SU-DHL-6 (cell line): ENCODE measurements around the gene STK39.

ENCODE experiments used
- CTCF ChIP-seq: fragments of 200-600 bp; sonication (generic); IDR thresholded peaks from one replicate; pipeline ENCODE4 v1.5.1; 2017; ENCODE audit warnings: antibody characterized with exemption, mild to moderate bottlenecking, low read length, moderate library complexity; ENCODE audit not compliant: insufficient read depth, poor library complexity, severe bottlenecking
- EZH2phosphoT487 ChIP-seq: fragments of 200-600 bp; sonication (generic), shearing (Covaris generic); conservative IDR thresholded peaks from 2 replicates; pipeline ENCODE4 v1.6.1; 2018; ENCODE audit warnings: mild to moderate bottlenecking, antibody characterized with exemption, low read length, moderate library complexity, mixed read lengths

DNA sequence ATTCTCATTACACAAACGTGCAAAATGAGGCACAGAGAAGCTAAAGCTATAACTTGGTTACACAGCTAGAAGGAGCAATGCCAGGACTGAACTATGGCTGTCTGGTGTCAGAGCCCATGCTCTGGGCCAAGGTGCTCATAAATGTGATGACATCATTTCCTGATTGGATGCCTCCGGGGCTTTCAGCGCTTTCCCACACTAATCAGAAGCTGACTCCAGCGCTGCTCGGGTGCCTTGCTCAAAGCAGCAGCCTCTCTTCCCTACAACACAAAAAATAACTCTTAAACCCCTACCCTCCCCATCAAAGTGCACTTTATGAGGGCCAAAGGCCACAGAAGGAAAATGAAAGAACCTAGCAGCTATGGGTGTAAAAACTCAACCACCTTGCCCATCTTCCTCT, 90.7 kb downstream of the STK39 start:
- no peak for TF ChIP-seq CTCF
- no peak for TF ChIP-seq EZH2phosphoT487
